DLD1 (cell line): ENCODE data around the gene PTPRN2.
"Not testable (repeated sequence)": the region's sequence is repeated elsewhere in the genome, so short reads cannot be mapped to it uniquely, and the experiment has no call there.

Source experiments
- in situ Hi-C: cut with HindIII; loops from 2 replicates; pipeline ENCODE4 v1.10.0; 2017; ENCODE audit warnings: low sequenced_read_pairs

PTPRN2 gene

GRCh38 chr7:157791666-157792065 lies 796.0 kb downstream of the PTPRN2 start:
- in situ Hi-C loops: no loop called here

DNA sequence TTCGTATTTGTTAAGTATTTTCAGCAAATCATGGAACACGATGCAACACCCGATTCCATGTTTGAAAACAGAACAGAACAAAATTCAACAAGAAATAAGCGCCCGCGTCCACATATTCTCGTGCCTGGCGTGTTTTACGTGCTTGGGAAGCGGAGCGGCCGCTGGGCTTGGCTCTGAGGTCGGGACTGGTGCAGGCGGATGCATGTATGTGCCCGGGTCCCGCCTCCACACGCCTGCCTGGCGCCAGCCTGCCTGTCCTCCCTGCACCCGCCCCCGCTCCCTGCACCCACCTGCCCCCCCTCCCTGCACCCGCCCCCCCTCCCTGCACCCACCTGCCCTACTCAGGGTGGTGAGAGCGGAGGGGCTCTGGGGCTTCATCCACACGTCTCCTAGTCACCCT lies 796.4 kb downstream of the PTPRN2 start:
- in situ Hi-C loops: no loop called here

- in situ Hi-C loops: no loop called here
Observed at GRCh38 chr7:157789942-157790341, 797.7 kb downstream of the PTPRN2 start.

- in situ Hi-C loops: no loop called here
Observed at GRCh38 chr7:157789094-157789493, 798.5 kb downstream of the PTPRN2 start.

DNA sequence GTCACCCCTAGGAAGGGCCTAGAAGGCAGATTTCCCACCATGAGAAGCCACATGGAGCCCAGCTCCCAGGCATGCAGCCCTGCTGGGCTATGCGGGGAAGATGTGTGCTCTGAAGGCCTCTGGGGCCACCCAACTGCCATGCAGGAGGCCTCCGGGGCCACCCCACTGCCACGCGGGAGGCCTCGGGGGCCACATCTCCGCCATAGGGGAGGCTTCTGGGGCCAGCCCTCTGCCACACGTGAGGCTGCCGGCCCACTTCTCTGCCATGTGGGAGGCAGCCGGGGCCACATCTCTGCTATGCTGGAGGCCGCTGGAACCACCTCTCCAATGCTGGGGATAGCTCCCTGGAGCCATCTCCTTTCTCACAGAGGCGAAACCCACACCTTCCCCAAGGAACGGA lies 799.0 kb downstream of the PTPRN2 start:
- in situ Hi-C loops: no loop called here

DNA sequence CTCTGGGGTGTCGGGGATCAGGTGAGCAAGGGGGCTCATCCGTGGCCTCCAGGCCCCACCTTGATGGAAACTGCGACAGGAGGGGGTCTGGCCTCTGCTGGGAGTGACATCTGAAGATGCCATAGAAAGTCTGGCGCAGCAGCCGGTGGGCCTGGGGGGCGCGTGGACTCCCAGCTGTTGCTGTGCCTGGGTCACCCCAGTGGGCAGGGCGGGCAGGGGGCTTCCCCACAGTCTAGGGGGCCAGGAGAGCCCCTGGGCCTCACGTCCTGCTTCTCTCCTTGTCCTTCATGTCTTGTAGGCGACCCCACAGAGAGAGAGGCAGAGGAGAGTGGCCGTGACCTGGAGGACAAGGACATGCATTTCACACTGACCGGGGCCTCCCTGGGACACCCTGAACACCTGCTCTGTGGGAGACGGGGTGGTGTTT lies 800.3 kb downstream of the PTPRN2 start:
- in situ Hi-C loops: no loop called here

DNA sequence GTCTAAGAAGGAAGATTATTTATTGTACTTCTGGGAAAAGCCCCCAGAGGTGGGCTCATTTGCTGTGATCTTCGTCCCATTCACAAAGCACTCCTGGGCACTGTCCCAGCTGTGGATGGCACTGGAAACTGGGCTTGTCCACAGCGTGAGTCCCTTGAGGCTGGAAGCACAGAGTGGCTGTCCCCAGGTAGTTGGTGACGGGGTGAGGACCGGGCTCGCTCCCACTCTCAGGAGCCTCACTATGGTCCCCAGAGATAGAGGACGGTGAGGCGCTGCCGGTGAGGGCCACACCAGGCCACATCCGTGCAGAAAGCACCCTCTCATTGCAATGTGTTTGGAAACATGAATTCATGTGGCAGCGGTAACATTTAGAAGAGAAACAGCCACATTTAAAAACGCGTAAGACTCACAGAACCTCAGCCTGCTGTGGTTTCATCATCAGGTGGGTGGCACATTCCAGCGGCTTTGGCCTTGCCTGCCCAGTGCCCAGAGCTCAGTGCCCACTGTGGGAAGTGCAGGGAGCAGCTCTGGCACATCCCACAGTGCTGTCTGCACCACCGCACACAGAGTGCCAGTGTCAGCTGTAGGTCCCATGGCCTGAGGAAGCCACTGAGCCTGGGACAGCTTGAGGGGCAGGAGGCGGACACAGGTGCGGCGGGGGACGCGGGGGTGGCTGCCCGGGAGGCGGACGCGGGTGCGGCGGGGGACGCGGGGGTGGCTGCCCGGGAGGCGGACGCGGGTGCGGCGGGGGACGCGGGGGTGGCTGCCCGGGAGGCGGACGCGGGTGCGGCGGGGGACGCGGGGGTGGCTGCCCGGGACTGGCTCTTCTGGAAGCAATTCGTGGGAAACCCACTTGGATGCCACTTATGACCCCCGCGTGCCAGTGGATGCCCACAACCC lies 801.0 kb downstream of the PTPRN2 start:
- in situ Hi-C loops: no loop called here

DNA sequence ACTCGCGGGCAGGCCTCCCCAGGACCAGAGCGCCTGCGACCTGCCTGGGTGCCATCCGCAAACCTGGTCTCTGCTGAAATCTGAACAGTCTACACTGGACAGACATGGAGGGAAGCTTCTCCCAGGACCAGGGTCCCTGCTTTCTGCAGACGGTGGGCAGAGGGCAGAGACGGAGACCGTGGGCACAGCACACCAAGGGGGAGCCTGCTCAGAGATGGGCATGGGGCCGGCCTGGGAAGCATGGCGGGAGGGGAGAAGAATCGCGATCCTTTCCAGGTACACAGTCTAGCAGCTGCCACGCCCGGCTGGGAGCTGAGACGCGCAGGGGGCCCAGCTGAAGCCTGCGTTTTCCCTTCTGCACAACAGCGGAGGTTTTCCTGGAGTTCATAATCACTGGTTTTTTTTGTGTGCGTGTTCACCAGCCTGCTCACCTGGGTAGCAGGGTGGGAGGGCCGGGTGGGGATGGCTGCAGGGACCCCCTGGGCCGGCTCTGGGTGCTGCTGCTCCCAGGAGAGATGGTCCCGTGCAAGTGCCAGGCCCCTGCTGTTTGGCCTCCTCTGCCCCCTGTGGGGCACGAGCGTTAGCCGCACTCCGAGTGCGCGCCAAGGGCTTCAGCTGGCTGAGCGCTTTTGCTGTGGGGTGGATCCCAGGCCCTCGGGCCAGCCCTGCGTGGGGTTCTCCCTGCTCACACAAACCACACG lies 802.0 kb downstream of the PTPRN2 start:
- in situ Hi-C loops: no loop called here

- in situ Hi-C loops: no loop called here
Observed at GRCh38 chr7:157784979-157785441, 802.6 kb downstream of the PTPRN2 start.

DNA sequence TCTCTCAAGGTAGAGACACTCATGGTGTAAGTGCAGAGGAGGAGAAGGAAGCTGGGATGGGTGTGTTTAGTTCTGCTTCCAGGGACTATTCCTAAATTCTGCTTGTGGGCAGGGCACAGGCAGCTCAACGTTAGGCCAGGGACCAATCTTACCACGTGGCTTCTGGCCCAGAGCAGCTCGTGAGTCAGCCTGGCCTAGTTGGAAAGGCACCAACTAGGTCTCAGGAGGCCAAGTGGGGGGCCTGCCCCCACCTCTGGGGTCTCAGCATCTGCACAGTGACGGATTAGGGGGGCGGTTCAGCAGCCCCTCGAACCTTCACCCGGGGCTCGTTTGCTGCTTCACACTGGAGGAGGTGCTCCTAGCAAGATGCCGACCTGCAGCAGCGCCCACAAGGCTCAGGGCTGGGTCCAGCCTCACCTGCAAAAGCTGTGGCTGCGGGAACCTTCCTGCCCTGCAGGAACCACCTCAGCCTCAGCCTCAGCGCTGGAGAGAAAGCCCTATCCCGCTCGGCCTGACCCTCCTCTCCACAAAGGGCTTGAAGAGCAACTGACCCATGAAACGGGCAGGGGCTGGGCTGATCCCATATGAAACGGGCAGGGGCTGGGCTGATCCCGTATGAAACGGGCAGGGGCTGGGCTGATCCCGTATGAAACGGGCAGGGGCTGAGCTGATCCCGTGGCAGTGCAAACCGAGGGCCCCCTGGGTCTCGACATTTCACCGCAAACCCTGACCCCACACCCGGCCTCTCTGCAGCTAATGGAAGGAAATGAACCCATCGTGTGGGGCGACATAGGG lies 803.4 kb downstream of the PTPRN2 start:
- in situ Hi-C loops: no loop called here

GRCh38 chr7:157782041-157782440 lies 805.6 kb downstream of the PTPRN2 start:
- in situ Hi-C loops: no loop called here

GRCh38 chr7:157780721-157781120 lies 806.9 kb downstream of the PTPRN2 start:
- in situ Hi-C loops: no loop called here

- in situ Hi-C loops: no loop called here
Observed at GRCh38 chr7:157780312-157780711, 807.3 kb downstream of the PTPRN2 start.

DNA sequence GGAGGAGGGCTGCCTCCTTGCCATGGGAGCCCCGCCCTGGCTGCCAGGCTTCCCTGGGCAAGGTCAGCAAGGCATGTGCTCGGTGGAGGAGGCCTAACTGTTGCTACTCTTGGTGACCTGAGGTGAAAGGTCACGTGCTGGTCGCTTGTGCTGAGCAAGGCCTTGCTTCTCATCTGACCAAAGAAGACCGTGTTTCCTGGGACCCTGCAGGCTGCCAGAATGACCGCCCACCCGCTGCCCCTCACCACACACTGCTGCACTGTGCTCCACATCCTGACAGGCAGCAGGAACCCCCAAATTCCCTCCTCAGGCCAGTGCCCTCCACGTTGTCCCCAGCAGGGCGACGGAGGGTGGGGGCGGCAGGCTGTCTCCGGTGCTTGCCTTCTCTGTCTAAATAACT lies 808.4 kb downstream of the PTPRN2 start:
- in situ Hi-C loops: no loop called here

DNA sequence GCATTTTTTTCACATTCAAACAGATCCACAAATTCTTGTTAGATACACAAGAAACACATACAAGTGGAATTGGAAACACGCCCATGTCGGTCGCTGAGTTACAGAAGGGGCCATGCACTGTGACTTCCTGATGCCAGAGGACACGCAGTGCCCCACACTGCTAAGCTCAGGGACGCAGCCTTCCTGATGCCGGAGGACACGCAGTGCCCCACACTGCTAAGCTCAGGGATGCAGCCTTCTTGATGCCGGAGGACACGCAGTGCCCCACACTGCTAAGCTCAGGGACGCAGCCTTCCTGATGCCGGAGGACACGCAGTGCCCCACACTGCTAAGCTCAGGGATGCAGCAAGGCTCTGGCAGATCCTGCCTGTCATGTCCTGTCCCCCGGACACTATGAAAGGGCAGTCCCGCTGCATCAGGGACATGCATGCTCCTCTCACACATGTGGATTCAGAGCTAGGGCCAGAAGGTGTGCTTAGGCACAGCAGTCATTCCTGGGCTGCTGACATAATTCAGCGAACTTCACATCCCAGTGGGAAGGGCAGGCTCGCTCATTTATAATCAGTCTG lies 810.3 kb downstream of the PTPRN2 start:
- in situ Hi-C loops: not testable (repeated sequence)

DNA sequence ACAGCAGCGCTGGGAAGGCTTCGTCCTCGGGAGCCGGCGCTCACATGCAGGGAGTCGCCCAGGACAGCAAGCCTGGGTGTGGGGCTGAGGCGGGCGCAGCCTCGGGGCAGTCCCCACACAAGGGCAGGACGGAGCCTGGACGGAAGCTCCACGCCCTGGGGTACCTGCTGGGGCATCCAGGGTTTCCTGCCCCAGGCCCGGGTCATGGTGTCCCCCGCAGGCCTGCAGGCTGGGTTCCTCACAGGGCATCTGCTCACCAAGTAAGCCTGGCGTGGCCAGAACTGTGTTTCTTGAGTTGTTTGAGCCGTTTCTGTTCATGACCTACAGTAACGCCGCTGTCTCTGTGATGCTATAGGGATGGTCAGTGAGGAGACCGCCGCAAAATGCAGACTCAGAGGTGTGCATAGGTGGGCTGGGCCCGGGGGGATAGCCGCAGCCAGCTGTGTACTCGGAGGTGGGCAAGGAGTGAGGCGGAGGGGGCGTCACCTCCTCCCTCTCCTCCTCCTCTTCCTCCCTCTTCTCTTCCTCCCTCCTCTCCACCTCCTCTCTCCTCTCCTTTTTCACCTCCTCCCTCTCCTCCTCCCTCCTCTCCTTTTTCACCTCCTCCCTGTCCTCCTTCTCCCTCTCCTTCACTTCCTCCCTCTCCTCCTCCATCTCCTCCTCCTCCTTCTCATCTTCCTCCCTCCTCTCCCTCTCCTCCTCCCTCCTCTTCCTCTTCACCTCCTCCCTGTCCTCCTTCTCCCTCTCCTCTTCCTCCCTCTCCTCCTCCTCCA lies 811.9 kb downstream of the PTPRN2 start:
- in situ Hi-C loops: no loop called here

GRCh38 chr7:157775021-157775559 lies 812.5 kb downstream of the PTPRN2 start:
- in situ Hi-C loops: no loop called here

DNA sequence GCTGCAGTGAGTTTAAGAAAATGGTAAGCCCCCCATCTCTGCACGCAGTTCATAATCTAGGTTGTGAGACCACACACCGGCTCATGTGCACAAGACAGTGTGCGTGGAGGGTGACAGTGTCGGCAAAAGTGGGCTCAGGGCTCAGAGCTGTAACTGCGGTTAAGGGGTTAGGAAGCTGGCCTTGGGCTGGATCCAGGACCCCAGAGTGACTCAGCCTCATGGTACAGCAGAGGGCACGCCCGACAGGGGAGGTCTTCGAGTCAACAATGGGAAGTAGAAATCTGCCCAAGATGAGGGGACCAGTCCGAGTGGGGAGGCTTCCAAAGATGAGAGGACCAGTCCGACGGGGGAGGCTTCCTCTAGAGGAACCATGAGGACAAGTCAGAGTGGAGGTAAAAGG lies 813.1 kb downstream of the PTPRN2 start:
- in situ Hi-C loops: no loop called here

DNA sequence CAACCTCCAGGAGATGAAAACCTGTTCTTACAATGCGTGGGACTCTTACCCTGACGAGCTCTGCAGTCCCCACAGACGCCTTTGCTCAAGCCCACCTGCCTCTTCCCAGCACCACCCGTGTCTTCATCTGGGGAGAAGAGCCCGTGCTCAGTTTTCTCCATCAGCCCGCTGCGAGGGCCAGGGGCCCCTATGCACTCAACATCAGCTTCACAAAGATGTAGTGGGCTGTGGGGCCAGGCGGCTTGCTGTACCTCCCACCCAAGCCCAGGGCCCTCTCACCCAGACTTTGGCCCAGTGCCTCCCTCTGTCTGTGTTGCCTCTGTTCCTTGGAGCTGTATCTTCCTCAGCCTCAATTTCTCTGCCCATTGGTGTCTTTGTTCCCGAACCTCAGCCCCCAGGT lies 814.3 kb downstream of the PTPRN2 start:
- in situ Hi-C loops: no loop called here
